ENCODE measurements around the gene SLC7A6.

DNA sequence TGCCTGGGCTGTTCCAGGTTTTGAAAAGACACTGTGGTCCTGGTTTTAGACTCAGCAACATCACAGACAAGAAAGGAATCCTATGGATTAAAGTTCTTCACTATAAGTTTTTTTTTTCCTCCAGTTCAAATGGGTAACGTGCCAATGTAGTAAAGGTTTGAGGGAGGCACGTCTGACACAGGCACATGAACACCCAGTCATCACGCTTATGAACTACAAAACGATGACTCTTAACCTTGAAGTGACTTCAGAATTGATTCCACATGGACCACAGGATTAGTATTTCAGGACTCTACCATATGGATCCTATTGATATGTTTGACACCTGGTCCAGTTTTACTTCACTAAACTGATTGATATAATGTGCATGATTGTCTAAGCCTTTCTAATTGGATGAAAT lies 48.8 kb downstream of the SLC7A6 start:
- no peak for TF ChIP-seq EZH2 (IDR thresholded peaks at IDR 0.05; ENCODE audit: borderline replicate concordance, low read length)
- TF ChIP-seq, protein P1, sequence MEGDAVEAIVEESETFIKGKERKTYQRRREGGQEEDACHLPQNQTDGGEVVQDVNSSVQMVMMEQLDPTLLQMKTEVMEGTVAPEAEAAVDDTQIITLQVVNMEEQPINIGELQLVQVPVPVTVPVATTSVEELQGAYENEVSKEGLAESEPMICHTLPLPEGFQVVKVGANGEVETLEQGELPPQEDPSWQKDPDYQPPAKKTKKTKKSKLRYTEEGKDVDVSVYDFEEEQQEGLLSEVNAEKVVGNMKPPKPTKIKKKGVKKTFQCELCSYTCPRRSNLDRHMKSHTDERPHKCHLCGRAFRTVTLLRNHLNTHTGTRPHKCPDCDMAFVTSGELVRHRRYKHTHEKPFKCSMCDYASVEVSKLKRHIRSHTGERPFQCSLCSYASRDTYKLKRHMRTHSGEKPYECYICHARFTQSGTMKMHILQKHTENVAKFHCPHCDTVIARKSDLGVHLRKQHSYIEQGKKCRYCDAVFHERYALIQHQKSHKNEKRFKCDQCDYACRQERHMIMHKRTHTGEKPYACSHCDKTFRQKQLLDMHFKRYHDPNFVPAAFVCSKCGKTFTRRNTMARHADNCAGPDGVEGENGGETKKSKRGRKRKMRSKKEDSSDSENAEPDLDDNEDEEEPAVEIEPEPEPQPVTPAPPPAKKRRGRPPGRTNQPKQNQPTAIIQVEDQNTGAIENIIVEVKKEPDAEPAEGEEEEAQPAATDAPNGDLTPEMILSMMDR (IDR thresholded peaks at IDR 0.05; ENCODE audit: low read length): no peak

Data from OCI-LY1 (cell line).